Stomach (tissue), 4 donors: ENCODE data around the gene JMJD1C.

ENCODE experiments used
- POLR2A ChIP-seq, 4 donors: fragments of 450-650 bp; IDR thresholded peaks; one replicate each; pipeline ENCODE4 v1.6.1; 2016; ENCODE audit warnings: antibody characterized with exemption in 4 of 4, control low read depth in 2 of 4, mild to moderate bottlenecking in 1 of 4, moderate library complexity in 1 of 4
- POLR2AphosphoS5 ChIP-seq, 3 donors: sonication (generic); formaldehyde crosslinking; IDR thresholded peaks; one replicate each; pipeline ENCODE4 v1.6.1; 2016; ENCODE audit warnings: antibody characterized with exemption in 3 of 3
- TF ChIP-seq, protein P1 (sequence below), 7 experiments: fragments of 450-650 bp in 4 of 7; fragments of 200-600 bp in 3 of 7; sonication (generic) in 3 of 7; IDR thresholded peaks; one replicate each; pipeline ENCODE4 v1.5.1; 2016 to 2019; ENCODE audit warnings: antibody characterized with exemption in 7 of 7, control low read depth in 2 of 7, mild to moderate bottlenecking in 1 of 7

DNA sequence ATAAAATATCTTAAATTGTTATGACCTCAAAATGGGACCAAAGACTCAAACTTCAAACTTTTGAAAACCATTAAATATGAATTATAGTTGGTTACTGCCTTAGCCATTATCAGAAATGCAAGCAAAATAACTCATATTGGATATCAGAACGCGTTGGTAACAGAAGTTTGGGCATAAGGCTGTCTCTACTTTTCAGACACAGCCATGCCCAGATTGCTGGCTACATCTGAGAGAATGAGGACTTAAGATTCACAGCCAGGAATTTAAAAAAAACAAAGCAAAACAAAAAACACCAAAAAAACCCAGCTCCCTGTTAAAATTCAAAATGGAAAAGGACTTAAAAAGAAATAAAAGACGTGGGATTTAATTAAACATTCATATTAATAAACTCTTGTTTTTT, 161.6 kb downstream of the JMJD1C start:
- TF ChIP-seq, protein P1, sequence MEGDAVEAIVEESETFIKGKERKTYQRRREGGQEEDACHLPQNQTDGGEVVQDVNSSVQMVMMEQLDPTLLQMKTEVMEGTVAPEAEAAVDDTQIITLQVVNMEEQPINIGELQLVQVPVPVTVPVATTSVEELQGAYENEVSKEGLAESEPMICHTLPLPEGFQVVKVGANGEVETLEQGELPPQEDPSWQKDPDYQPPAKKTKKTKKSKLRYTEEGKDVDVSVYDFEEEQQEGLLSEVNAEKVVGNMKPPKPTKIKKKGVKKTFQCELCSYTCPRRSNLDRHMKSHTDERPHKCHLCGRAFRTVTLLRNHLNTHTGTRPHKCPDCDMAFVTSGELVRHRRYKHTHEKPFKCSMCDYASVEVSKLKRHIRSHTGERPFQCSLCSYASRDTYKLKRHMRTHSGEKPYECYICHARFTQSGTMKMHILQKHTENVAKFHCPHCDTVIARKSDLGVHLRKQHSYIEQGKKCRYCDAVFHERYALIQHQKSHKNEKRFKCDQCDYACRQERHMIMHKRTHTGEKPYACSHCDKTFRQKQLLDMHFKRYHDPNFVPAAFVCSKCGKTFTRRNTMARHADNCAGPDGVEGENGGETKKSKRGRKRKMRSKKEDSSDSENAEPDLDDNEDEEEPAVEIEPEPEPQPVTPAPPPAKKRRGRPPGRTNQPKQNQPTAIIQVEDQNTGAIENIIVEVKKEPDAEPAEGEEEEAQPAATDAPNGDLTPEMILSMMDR (IDR thresholded peaks at IDR 0.05): no peak
- TF ChIP-seq POLR2A (IDR thresholded peaks at IDR 0.05) (no peak), POLR2AphosphoS5 (IDR thresholded peaks at IDR 0.05) (no peak)
